ENCODE measurements around the gene FGF22.
A peak's percentile ranks its signal among the peaks of the same experiment; 100 is the strongest.
"Not testable (repeated sequence)": the region's sequence is repeated elsewhere in the genome, so short reads cannot be mapped to it uniquely, and the experiment has no call there.

The FGF22 gene

GRCh38 chr19:639253-640160 is at the start of gene FGF22:
Gene FGF22, plus strand, starts transcription at chr19:639879. Its CDS starts 47 bp downstream, at chr19:639926.
- peak; percentile 52 for DNase-seq

- DNase-seq: no peak
Measured at GRCh38 chr19:590396-590745, 49.3 kb upstream of the FGF22 start.

DNA sequence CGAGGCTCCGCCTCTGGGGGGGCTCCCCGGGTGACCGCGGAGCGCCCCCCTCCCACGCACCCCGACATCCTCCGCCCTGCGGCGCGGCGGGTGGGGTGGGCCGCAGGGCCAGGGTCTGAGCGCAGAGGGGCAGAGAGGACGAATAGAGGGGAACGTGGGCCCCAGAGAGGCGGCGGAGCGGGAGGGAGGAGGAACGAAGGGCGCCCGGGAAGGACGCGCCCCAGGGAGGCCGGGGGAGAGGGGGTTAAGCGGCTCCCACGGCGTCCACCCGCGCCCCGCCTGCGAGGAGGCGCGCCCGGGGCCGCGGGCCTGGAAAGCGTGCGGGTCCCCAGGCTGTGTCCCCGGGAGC is 49.0 kb upstream of the FGF22 start:
- no peak for DNase-seq

- DNase-seq: no peak
Measured at GRCh38 chr19:591099-591958, 48.4 kb upstream of the FGF22 start.

DNA sequence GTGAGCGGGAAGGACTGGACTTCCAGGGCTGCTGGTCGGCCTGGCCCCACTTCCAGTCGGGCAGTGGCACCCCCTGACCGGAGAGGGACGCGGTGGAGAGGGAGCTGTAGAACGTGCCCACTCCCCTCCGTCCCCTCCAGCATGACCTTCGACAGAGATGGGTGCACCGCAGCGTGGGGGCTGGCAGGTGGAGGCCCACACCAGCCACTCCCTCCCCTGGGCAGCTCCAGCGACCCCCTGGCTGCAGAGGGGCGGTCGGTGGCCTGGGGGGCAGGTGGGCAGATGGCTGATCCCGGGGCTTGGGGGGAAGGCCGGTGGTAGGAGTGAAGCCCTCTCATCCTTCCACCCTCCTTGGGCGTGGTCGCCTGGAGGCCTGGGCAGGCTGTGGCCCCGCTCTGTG is 47.6 kb upstream of the FGF22 start:
- DNase-seq: no peak

GRCh38 chr19:593055-593454 is 46.6 kb upstream of the FGF22 start:
- no peak for DNase-seq

- DNase-seq: no peak
Measured at GRCh38 chr19:593505-593904, 46.2 kb upstream of the FGF22 start.

GRCh38 chr19:594265-594870 is 45.3 kb upstream of the FGF22 start:
- DNase-seq: no peak

GRCh38 chr19:595326-596262 is 44.1 kb upstream of the FGF22 start:
- DNase-seq: no peak

DNA sequence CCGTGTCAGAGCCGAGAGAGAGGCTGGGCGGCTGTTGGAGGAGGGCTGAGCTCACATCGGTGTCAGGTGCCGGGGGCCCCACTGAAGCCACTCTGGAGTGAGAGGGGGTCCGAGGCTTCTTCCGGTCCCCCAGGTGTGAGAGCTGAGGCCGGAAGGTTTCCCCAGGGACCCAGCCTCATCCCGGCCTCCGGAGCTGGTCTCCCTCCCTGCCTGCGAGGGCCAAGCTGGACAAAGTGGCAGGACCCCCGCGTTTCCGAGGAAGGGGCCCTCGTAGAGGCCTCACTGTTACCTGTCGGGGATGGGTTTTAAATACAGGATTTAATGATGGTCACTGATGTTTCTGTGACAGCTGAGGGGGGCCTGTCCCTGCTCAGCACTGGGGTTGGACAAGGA is 43.4 kb upstream of the FGF22 start:
- DNase-seq: no peak

- DNase-seq: no peak
Measured at GRCh38 chr19:597406-598315, 42.0 kb upstream of the FGF22 start.

DNA sequence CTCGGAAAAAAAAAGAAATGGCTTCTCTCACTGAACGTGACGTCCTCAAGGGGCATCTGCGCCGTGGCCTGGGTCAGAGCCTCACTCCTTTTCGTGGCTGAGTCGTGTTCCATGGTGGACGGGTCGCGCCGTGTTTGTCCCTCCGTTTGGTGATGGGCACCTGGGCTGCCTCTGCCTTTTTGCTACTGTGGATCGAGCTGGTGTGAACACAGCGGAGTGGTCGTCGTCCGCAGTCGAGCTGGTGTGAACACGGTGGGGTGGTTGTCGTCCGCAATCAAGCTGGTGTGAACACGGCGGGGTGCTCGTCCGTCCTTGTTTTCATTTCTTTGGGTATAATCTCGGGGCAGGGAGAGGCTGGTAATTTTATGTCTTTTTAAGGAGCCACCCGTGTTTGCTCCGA is 38.4 kb upstream of the FGF22 start:
- no peak for DNase-seq

- no peak for DNase-seq
Measured at GRCh38 chr19:601790-602189, 37.9 kb upstream of the FGF22 start.

GRCh38 chr19:602391-603301 is 37.0 kb upstream of the FGF22 start:
- no peak for DNase-seq

- DNase-seq: not testable (repeated sequence)
Measured at GRCh38 chr19:603302-603639, 36.4 kb upstream of the FGF22 start.

DNA sequence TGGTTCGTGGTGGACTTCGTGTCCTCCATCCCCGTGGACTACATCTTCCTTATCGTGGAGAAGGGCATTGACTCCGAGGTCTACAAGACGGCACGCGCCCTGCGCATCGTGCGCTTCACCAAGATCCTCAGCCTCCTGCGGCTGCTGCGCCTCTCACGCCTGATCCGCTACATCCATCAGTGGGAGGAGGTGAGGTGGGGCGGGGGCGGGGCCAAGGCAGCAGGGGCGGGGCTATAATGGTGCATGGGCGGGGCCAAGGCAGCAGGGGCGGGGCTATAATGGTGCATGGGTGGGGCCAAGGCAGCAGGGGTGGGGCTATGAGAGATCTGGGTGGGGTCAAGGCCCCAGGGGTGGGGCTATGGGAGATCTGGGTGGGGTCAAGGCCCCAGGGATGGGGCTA is 35.9 kb upstream of the FGF22 start:
- not testable (repeated sequence) for DNase-seq

GRCh38 chr19:604355-604754 is 35.3 kb upstream of the FGF22 start:
- no peak for DNase-seq

- not testable (repeated sequence) for DNase-seq
Measured at GRCh38 chr19:605061-605971, 34.4 kb upstream of the FGF22 start.

Data from DMS79 (cell line).